Mesothelial cell of epicardium (in vitro differentiated cells): ENCODE results near the gene PON3. TPM values are rescaled to one million over a fixed set of nuclear protein-coding genes. Genes with fewer than 3 reads are reported as not detected.

Experiments used
- DNase-seq, 2 experiments: peaks; one replicate each; pipeline ENCODE4 v3.0.0; 2021; ENCODE audit warnings: low spot score in 2 of 2; ENCODE audit not compliant: unreplicated experiment in 2 of 2
- H3K27ac Mint-ChIP-seq: 2 replicates; pipeline ENCODE4 v1.8.0; 2021; ENCODE audit warnings: mixed read lengths
- H3K27me3 Mint-ChIP-seq: 2 replicates; pipeline ENCODE4 v1.8.0; 2021; ENCODE audit warnings: low read depth, mixed read lengths
- H3K36me3 Mint-ChIP-seq: 2 replicates; pipeline ENCODE4 v1.8.0; 2021; ENCODE audit warnings: mixed read lengths
- H3K4me1 Mint-ChIP-seq: 2 replicates; pipeline ENCODE4 v1.8.0; 2021; ENCODE audit warnings: mixed read lengths
- H3K4me3 Mint-ChIP-seq: 2 replicates; pipeline ENCODE4 v1.8.0; 2021; ENCODE audit warnings: mild to moderate bottlenecking, moderate library complexity, mixed read lengths
- H3K9me3 Mint-ChIP-seq: 2 replicates; pipeline ENCODE4 v1.8.0; 2021; ENCODE audit warnings: mixed read lengths
- total RNA-seq: library from RNA; stranded (reverse); gene quantifications from 3 replicates; pipeline ENCODE4 v1.2.1, GENCODE V29; 2021
- TF ChIP-seq, protein P1 (sequence below): fragments of 200-600 bp; sonication (generic); IDR thresholded peaks from one replicate; pipeline ENCODE4 v1.5.0; 2021; ENCODE audit warnings: antibody characterized with exemption; ENCODE audit not compliant: unreplicated experiment

The PON3 gene
- total RNA-seq, 1 donor from 2014 or later, result not detected

DNA sequence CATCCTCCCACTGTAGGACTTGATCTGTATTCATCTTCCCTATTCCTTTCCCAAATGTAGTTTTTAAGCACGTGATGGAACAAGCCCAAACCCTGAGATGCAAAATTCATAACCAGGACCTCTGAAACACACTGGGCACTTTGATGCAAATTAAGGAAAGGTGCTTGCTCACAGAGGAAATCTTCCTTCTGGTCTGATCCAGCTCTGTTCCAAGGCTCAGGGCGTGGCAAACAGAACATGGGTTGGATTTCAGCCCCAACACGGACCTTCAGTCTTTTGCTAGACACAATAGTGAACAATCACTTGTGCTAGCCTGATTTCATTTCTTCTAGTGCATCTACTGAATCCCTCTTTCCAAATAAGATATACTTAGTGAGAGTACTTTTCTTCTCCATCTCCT lies 27.9 kb downstream of the PON3 start:
- no peaks in the 10 kb centered on the region for H3K36me3 Mint-ChIP-seq
- no peak for DNase-seq
- TF ChIP-seq, protein P1, sequence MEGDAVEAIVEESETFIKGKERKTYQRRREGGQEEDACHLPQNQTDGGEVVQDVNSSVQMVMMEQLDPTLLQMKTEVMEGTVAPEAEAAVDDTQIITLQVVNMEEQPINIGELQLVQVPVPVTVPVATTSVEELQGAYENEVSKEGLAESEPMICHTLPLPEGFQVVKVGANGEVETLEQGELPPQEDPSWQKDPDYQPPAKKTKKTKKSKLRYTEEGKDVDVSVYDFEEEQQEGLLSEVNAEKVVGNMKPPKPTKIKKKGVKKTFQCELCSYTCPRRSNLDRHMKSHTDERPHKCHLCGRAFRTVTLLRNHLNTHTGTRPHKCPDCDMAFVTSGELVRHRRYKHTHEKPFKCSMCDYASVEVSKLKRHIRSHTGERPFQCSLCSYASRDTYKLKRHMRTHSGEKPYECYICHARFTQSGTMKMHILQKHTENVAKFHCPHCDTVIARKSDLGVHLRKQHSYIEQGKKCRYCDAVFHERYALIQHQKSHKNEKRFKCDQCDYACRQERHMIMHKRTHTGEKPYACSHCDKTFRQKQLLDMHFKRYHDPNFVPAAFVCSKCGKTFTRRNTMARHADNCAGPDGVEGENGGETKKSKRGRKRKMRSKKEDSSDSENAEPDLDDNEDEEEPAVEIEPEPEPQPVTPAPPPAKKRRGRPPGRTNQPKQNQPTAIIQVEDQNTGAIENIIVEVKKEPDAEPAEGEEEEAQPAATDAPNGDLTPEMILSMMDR, result no peak

DNA sequence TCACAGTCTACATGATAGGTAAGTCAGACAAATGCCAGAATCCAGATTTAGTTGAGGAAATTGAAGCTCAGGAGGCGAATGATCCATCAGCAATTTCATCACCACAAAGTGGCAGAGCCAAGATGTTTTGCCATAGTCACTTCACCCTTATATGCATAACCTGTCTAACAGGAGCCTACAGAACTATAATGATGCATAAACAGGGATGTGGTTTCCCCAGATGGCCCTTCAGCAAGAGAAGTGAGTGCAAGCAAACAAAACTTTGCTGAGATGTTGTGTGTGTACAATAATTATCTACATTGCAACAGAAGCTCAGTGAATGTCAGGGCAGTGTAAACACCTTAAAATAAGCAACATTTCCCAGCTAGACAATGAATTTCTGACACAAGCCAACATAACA lies 28.6 kb downstream of the PON3 start:
- H3K27me3 Mint-ChIP-seq, result no peaks in the 10 kb centered on the region

More for the DNA sequence above, 27.9 kb downstream of the PON3 start:
- Mint-ChIP-seq H3K4me1 (no peaks in the 10 kb centered on the region), H3K4me3 (no peak overlapping the region), H3K27ac (no peak overlapping the region), H3K9me3 (no peaks in the 10 kb centered on the region), H3K27me3 (no peaks in the 10 kb centered on the region)

DNA sequence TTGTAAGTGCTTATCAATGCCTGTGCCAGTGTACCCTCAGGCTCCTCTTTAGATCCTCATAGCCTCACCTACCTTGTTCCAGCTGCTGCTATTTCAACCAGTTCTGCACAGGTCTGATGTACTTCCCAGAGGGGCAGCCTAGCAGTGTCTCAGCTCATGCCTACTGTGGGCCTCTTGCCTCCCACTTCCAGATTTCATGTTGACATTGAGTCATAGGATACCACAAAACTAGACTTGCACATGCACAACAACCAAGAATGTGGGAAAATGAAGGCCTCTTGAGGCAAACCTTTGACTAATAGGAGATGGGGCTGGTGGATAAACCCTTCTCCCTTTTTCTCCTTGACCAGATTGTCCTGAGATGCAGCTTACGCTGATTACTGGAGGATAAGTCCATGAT lies 31.0 kb downstream of the PON3 start:
- TF ChIP-seq, protein P1, result no peak

More for the DNA sequence above, 28.6 kb downstream of the PON3 start:
- no peak for DNase-seq
- Mint-ChIP-seq H3K4me3 (no peak overlapping the region), H3K4me1 (no peaks in the 10 kb centered on the region), H3K36me3 (no peaks in the 10 kb centered on the region), H3K9me3 (no peaks in the 10 kb centered on the region), H3K27ac (no peak overlapping the region)
- TF ChIP-seq, protein P1, result no peak

DNA sequence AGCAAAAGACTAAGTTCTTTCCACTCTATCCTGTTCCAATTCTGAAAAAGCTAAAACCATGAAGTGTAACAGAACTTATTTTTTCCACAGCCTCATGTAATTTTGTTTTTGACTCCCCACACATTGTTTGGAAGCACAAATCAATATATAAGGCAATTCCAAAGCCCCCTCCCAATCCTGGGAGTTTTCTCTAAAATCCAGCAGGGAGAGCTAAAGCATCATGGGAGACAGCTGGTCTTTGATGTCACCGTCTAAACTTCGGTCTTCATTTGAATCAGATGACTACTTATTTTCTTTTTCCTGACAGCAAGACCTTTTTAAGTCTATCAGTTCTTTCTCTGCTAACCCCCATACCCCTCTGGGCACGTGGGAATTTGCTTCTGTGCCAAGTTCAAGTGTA lies 38.6 kb downstream of the PON3 start:
- no peak overlapping the region for H3K4me3 Mint-ChIP-seq
- H3K9me3 Mint-ChIP-seq, result peaks cover 10% of the 10 kb centered on the region
- no peaks in the 10 kb centered on the region for H3K4me1 Mint-ChIP-seq
- no peak overlapping the region for H3K27ac Mint-ChIP-seq
- no peaks in the 10 kb centered on the region for H3K27me3 Mint-ChIP-seq
- H3K36me3 Mint-ChIP-seq, result no peaks in the 10 kb centered on the region
- TF ChIP-seq, protein P1, result no peak
- DNase-seq, result no peak

More for the DNA sequence above, 31.0 kb downstream of the PON3 start:
- Mint-ChIP-seq H3K27me3 (no peaks in the 10 kb centered on the region), H3K4me1 (no peaks in the 10 kb centered on the region), H3K27ac (no peak overlapping the region), H3K36me3 (no peaks in the 10 kb centered on the region), H3K9me3 (no peaks in the 10 kb centered on the region), H3K4me3 (no peak overlapping the region)
- no peak for DNase-seq

DNA sequence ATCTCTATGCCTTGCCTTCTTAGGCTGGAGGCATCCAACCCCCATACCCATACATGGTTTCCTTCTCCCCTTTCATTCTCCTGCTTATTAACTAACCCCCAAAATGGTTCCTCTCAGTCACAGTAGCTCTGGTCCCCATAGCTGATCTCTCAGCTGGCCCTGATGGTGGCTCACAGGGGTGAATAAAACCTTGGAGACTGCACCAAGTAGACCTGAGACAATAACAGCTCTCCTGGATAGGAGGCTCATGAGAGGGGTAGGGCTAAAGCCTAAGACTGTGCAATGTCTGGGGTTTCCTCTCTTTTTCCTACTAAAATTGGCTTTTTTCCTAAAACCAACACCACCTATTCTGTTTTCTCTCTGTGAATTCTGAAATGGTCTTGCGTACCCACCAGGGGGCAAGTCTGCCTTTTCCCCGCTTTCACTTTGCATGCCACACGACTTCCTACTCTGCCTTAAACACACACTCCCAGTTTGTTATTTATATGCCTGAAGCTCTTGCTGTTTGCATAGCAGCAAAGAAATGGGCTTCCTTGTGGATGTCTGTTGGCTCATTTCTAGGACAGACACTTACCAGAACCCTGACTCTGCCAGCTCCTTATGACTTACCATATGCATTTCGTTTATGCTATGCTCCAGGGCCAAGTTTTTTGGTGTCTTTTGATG lies 53.4 kb downstream of the PON3 start:
- no peaks in the 10 kb centered on the region for H3K9me3 Mint-ChIP-seq
- H3K4me3 Mint-ChIP-seq, result no peak overlapping the region
- TF ChIP-seq, protein P1, result no peak
- no peak overlapping the region for H3K27ac Mint-ChIP-seq
- DNase-seq, result no peak
- no peaks in the 10 kb centered on the region for H3K27me3 Mint-ChIP-seq
- H3K36me3 Mint-ChIP-seq, result no peaks in the 10 kb centered on the region
- H3K4me1 Mint-ChIP-seq, result no peaks in the 10 kb centered on the region
